Esophagus muscularis mucosa (tissue), 4 donors: ENCODE measurements around the gene TMEM97.

ENCODE experiments used
- CTCF ChIP-seq, 3 experiments: fragments of 200-600 bp in 2 of 3; fragments of 450-650 bp in 1 of 3; sonication (generic) in 2 of 3; IDR thresholded peaks; one replicate each; pipeline ENCODE4 v1.5.1; 2017 to 2019; ENCODE audit warnings: antibody characterized with exemption in 3 of 3, mild to moderate bottlenecking in 2 of 3, moderate library complexity in 1 of 3
- EP300 ChIP-seq: sonication (generic); formaldehyde crosslinking; IDR thresholded peaks from one replicate; pipeline ENCODE4 v1.6.1; 2017; ENCODE audit warnings: antibody characterized with exemption
- POLR2A ChIP-seq: fragments of 450-650 bp; IDR thresholded peaks from one replicate; pipeline ENCODE4 v1.6.1; 2017; ENCODE audit warnings: antibody characterized with exemption, moderate library complexity, mild to moderate bottlenecking, low read depth
- POLR2AphosphoS5 ChIP-seq, 2 donors: sonication (generic); formaldehyde crosslinking; IDR thresholded peaks; one replicate each; pipeline ENCODE4 v1.6.1; 2017; ENCODE audit warnings: antibody characterized with exemption in 2 of 2

- TF ChIP-seq CTCF (IDR thresholded peaks at IDR 0.05) (no peak), POLR2A (no peak), EP300 (no peak), POLR2AphosphoS5 (IDR thresholded peaks at IDR 0.05) (no peak)
These were observed 47.6 kb upstream of the TMEM97 start for GRCh38 chr17:28271431-28271830.
